ENCODE results near the gene SFMBT2.

- TF ChIP-seq, protein P1, sequence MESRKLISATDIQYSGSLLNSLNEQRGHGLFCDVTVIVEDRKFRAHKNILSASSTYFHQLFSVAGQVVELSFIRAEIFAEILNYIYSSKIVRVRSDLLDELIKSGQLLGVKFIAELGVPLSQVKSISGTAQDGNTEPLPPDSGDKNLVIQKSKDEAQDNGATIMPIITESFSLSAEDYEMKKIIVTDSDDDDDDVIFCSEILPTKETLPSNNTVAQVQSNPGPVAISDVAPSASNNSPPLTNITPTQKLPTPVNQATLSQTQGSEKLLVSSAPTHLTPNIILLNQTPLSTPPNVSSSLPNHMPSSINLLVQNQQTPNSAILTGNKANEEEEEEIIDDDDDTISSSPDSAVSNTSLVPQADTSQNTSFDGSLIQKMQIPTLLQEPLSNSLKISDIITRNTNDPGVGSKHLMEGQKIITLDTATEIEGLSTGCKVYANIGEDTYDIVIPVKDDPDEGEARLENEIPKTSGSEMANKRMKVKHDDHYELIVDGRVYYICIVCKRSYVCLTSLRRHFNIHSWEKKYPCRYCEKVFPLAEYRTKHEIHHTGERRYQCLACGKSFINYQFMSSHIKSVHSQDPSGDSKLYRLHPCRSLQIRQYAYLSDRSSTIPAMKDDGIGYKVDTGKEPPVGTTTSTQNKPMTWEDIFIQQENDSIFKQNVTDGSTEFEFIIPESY (IDR thresholded peaks at IDR 0.05): no peak
- TF ChIP-seq, protein P2, sequence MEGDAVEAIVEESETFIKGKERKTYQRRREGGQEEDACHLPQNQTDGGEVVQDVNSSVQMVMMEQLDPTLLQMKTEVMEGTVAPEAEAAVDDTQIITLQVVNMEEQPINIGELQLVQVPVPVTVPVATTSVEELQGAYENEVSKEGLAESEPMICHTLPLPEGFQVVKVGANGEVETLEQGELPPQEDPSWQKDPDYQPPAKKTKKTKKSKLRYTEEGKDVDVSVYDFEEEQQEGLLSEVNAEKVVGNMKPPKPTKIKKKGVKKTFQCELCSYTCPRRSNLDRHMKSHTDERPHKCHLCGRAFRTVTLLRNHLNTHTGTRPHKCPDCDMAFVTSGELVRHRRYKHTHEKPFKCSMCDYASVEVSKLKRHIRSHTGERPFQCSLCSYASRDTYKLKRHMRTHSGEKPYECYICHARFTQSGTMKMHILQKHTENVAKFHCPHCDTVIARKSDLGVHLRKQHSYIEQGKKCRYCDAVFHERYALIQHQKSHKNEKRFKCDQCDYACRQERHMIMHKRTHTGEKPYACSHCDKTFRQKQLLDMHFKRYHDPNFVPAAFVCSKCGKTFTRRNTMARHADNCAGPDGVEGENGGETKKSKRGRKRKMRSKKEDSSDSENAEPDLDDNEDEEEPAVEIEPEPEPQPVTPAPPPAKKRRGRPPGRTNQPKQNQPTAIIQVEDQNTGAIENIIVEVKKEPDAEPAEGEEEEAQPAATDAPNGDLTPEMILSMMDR (IDR thresholded peaks at IDR 0.05 in 2 of 3, conservative IDR thresholded peaks at IDR 0.05 in 1 of 3; ENCODE audit: control insufficient read depth in 2 of 3, extremely low read depth in 1 of 3, insufficient read depth in 1 of 3, low read depth in 3 of 3, low read length in 3 of 3): no peak
- TF ChIP-seq, protein P3, sequence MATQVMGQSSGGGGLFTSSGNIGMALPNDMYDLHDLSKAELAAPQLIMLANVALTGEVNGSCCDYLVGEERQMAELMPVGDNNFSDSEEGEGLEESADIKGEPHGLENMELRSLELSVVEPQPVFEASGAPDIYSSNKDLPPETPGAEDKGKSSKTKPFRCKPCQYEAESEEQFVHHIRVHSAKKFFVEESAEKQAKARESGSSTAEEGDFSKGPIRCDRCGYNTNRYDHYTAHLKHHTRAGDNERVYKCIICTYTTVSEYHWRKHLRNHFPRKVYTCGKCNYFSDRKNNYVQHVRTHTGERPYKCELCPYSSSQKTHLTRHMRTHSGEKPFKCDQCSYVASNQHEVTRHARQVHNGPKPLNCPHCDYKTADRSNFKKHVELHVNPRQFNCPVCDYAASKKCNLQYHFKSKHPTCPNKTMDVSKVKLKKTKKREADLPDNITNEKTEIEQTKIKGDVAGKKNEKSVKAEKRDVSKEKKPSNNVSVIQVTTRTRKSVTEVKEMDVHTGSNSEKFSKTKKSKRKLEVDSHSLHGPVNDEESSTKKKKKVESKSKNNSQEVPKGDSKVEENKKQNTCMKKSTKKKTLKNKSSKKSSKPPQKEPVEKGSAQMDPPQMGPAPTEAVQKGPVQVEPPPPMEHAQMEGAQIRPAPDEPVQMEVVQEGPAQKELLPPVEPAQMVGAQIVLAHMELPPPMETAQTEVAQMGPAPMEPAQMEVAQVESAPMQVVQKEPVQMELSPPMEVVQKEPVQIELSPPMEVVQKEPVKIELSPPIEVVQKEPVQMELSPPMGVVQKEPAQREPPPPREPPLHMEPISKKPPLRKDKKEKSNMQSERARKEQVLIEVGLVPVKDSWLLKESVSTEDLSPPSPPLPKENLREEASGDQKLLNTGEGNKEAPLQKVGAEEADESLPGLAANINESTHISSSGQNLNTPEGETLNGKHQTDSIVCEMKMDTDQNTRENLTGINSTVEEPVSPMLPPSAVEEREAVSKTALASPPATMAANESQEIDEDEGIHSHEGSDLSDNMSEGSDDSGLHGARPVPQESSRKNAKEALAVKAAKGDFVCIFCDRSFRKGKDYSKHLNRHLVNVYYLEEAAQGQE (IDR thresholded peaks at IDR 0.05; ENCODE audit: low read depth, low read length): no peak
- TF ChIP-seq POLR2AphosphoS5 (IDR thresholded peaks at IDR 0.05; ENCODE audit: low read length) (no peak), MEF2A (IDR thresholded peaks at IDR 0.05; ENCODE audit: insufficient read depth, low read depth, low read length) (no peak), TCF12 (IDR thresholded peaks at IDR 0.05; ENCODE audit: low read depth, low read length) (0 out of 2 replicates have a peak, but pooled peaks have one; percentile 14), HCFC1 (IDR thresholded peaks at IDR 0.05; ENCODE audit: low read length) (no peak), RFX5 (IDR thresholded peaks at IDR 0.05; ENCODE audit: low read depth, low read length) (no peak), TAF1 (IDR thresholded peaks at IDR 0.05; ENCODE audit: borderline replicate concordance, low read depth, low read length) (no peak), RBBP5 (conservative IDR thresholded peaks at IDR 0.05) (no peak)
- TF ChIP-seq, protein P4, sequence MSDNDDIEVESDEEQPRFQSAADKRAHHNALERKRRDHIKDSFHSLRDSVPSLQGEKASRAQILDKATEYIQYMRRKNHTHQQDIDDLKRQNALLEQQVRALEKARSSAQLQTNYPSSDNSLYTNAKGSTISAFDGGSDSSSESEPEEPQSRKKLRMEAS (IDR thresholded peaks at IDR 0.05; ENCODE audit: low read depth, low read length): no peak
These were observed 110.4 kb downstream of the SFMBT2 start for GRCh38 chr10:7300384-7300971.
